ENCODE measurements around the gene GSPT1. TPM values are rescaled to one million over a fixed set of nuclear protein-coding genes. Genes with fewer than 3 reads are reported as not detected.

The GSPT1 gene
- total and polyA plus RNA-seq, 3 donors from 2014 or later: 78.5 to 140 (median 83.9) TPM

DNA sequence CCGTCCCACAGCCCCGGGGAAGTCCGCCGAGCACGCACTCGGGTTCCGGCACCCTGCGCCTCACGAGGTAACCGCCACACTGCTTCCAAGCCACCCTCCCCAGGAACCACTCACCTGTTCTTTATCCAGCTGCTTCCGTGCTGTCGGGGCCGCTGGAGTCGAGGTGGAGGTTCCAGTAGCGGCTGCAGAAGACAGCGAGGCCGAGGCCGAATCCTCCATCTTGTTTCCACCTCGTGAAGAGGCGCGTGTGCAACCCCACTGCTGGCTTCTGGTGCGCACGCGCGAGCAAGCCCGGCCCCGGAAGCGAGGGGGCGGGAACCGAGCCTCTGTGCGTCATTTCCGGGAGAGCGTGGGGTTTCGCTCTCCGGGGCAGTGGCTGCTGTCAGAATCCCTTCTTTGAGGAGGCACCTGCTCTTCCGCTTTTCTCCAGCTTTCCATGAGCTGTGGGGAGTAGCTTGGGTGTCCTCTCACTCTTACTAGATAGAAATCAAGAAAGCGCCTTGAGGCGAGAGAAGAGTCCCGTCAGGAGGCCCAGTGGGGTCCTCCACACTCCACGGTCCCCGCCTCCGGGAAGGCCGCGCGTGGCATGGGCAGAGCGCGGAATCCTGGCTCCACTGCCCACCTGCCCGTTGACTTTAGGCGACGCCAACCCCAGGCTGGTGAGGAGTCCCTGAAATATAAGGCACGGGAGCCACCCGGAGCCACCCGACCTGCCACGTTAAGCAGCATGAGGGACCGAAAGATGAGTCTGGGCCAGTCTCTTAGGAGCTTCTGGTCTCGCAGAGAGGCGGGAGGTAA is 64.3 kb downstream of the GSPT1 start, which contains the start of gene RSL1D1:
Gene RSL1D1, minus strand, starts transcription at position 249 of the 798 bp plus-strand sequence. Its CDS starts 30 bp downstream, at position 219.
- TF ChIP-seq POLR2A (IDR thresholded peaks at IDR 0.05): peak; percentile 64
- TF ChIP-seq, protein P1, sequence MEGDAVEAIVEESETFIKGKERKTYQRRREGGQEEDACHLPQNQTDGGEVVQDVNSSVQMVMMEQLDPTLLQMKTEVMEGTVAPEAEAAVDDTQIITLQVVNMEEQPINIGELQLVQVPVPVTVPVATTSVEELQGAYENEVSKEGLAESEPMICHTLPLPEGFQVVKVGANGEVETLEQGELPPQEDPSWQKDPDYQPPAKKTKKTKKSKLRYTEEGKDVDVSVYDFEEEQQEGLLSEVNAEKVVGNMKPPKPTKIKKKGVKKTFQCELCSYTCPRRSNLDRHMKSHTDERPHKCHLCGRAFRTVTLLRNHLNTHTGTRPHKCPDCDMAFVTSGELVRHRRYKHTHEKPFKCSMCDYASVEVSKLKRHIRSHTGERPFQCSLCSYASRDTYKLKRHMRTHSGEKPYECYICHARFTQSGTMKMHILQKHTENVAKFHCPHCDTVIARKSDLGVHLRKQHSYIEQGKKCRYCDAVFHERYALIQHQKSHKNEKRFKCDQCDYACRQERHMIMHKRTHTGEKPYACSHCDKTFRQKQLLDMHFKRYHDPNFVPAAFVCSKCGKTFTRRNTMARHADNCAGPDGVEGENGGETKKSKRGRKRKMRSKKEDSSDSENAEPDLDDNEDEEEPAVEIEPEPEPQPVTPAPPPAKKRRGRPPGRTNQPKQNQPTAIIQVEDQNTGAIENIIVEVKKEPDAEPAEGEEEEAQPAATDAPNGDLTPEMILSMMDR (IDR thresholded peaks at IDR 0.05): no peak
- Histone ChIP-seq H3K27me3 (no peaks in the 10 kb centered on the region), H3K9me3 (no peaks in the 10 kb centered on the region), H3K4me3 (peak within 1 kb of the TSS; percentile 77 to 91), H3K4me1 (peaks cover 4% of the 10 kb centered on the region), H3K36me3 (ENCODE audit: low read depth, missing control alignments) (no peaks in the 10 kb centered on the region), H3K27ac (peak within 1 kb of the TSS; percentile 83 to 84)
- peak; percentile 92 for DNase-seq
- intact Hi-C loops (cut with DNase I; ENCODE audit: low total_unique reads): no loop called here
- WGBS, 2 donors: 0 to 1% methylated on average over 1 to 57 of the region's 57 CpGs

DNA sequence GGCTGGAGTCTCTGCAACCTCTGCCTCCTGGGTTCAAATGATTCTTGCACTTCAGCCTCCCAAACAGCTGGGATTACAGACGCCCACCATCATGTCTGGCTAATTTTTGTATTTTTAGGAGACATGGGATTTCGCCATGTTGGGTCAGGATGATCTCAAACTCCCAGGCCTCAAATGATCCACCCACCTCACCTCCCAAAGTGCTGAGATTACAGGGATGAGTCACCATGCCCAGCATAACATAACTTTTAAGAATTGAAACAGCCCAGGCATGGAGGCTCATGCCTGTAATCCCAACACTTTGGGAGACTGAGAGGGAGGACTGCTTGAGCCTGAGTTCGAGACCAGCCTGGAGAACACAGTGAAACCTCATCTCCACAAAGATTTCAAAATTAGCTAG is 66.9 kb downstream of the GSPT1 start:
- 89 to 90% methylated on average over 3 of the region's 3 CpGs for WGBS, 2 donors
- Histone ChIP-seq H3K4me1 (no peaks in the 10 kb centered on the region), H3K4me3 (no peak overlapping the region), H3K9me3 (no peaks in the 10 kb centered on the region), H3K27me3 (no peaks in the 10 kb centered on the region), H3K27ac (no peak overlapping the region), H3K36me3 (ENCODE audit: low read depth, missing control alignments) (no peaks in the 10 kb centered on the region)
- DNase-seq: no peak
- no peak for TF ChIP-seq POLR2A (IDR thresholded peaks at IDR 0.05)
- TF ChIP-seq, protein P1 (IDR thresholded peaks at IDR 0.05): no peak
- intact Hi-C loops (cut with DNase I; ENCODE audit: low total_unique reads): no loop called here

DNA sequence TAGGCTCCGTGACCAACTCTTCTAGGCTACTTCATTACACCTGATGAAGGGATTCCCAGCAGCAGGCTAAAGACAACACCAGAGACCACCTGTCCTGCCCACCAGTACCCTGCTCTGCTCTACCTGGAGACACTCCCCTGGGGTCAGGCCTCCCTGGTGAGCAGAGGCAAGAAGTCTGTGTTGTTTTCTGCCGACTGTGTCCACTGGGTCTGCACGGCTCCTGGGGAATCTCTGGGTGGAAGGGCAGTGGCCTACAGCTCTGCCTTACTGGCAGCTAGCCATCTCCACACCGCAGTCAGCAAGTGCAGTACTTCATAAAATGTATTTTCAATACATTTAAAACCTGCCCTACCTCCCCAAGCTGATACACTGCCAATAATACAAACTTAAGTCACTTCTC is 71.3 kb downstream of the GSPT1 start:
- Histone ChIP-seq H3K27me3 (no peaks in the 10 kb centered on the region), H3K36me3 (ENCODE audit: low read depth, missing control alignments) (no peaks in the 10 kb centered on the region), H3K4me3 (no peak overlapping the region), H3K9me3 (no peaks in the 10 kb centered on the region), H3K4me1 (no peaks in the 10 kb centered on the region), H3K27ac (no peak overlapping the region)
- no peak for DNase-seq
- intact Hi-C loops (cut with DNase I; ENCODE audit: low total_unique reads): no loop called here
- 81 to 87% methylated on average over 4 of the region's 4 CpGs for WGBS, 2 donors
- TF ChIP-seq POLR2A (IDR thresholded peaks at IDR 0.05): no peak
- TF ChIP-seq, protein P1 (IDR thresholded peaks at IDR 0.05): no peak

DNA sequence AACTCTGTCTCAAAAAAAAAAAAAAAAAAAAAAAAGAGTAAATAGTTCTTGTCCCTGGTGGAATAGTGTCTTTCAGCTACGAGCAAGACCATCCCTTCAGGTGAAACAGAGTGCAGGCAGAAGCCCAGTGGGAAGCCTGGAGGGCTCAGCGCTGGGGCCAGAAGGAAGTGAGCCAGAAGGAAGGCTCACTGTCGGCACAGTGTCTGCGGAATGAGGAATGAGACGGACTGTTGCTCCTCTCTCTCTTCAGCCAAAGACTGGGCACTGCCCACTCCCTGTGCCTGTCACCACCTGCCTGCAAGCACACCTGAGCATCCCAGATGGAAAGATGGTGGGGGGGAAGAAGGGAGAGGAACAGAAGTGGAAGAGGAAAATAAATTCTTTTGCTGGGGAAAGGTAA is 71.9 kb downstream of the GSPT1 start:
- WGBS, 2 donors: 87 to 93% methylated on average over 5 of the region's 5 CpGs
- TF ChIP-seq, protein P1 (IDR thresholded peaks at IDR 0.05): no peak
- no peak for TF ChIP-seq POLR2A (IDR thresholded peaks at IDR 0.05)
- intact Hi-C loops (cut with DNase I; ENCODE audit: low total_unique reads): no loop called here
- no peak for DNase-seq
- H3K9me3 ChIP-seq: no peaks in the 10 kb centered on the region
- no peaks in the 10 kb centered on the region for H3K4me1 ChIP-seq
- no peaks in the 10 kb centered on the region for H3K27me3 ChIP-seq
- H3K36me3 ChIP-seq (ENCODE audit: low read depth, missing control alignments): no peaks in the 10 kb centered on the region
- no peak overlapping the region for H3K4me3 ChIP-seq
- no peak overlapping the region for H3K27ac ChIP-seq

DNA sequence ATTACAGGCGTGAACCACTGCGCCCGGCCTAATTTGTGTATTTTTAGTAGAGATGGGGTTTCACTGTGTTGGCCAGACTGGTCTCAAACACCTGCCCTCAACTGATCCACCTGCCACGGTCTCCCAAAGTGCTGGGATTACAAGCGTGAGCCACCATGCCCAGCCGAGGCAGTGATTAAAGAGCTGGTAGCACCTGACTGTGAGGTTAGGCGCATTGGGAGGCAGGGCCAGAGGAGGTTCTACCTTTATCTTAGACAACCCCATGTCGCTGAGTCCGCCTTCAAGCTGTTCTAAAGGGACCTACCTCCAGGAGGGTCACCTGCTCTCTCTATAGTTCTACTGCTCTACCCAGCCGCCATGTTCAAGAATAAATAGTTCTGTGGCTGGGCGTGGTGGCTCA is 72.5 kb downstream of the GSPT1 start:
- Histone ChIP-seq H3K9me3 (no peaks in the 10 kb centered on the region), H3K4me3 (no peak overlapping the region), H3K36me3 (ENCODE audit: low read depth, missing control alignments) (no peaks in the 10 kb centered on the region), H3K4me1 (no peaks in the 10 kb centered on the region), H3K27me3 (no peaks in the 10 kb centered on the region), H3K27ac (no peak overlapping the region)
- WGBS, 2 donors: 97 to 100% methylated on average over 4 to 11 of the region's 11 CpGs
- no peak for DNase-seq
- intact Hi-C loops (cut with DNase I; ENCODE audit: low total_unique reads): no loop called here
- TF ChIP-seq, protein P1 (IDR thresholded peaks at IDR 0.05): no peak
- no peak for TF ChIP-seq POLR2A (IDR thresholded peaks at IDR 0.05)

All from testis (tissue), 3 donors.